OCI-LY7 (cell line): ENCODE data around the gene SNU13. TPM values are rescaled to one million over a fixed set of nuclear protein-coding genes. Genes with fewer than 3 reads are reported as not detected.

Experiments
- BruUV-seq: library from RNA; stranded (reverse); fragments of 400-500 nt; replicated peaks from 2 replicates; lab custom pipeline; 2021; lab: Mats Ljungman, UMichigan
- CTCF ChIA-PET: fragments of 300-600 bp; sonication (Branson Sonifier 250); formaldehyde crosslinking; loops from one replicate; lab custom pipeline; 2022; ENCODE audit warnings: antibody characterized with exemption; ENCODE audit not compliant: unreplicated experiment; lab: Charles Lee
- POLR2A ChIA-PET: fragments of 300-600 bp; sonication (Branson Sonifier 250); formaldehyde crosslinking; loops from one replicate; lab custom pipeline; 2022; ENCODE audit warnings: antibody characterized with exemption; lab: Charles Lee
- DNase-seq: peaks from one replicate; pipeline ENCODE4 v3.0.0-alpha.2; 2015; ENCODE audit warnings: low spot score
- H2AFZ ChIP-seq: fragments of 200-600 bp; sonication (generic), shearing (Covaris generic); 2 replicates; pipeline ENCODE4 v1.6.1; 2014; ENCODE audit warnings: mild to moderate bottlenecking, antibody characterized with exemption, low read length, moderate library complexity
- H3K27ac ChIP-seq: fragments of 200-600 bp; sonication (generic); 2 replicates; pipeline ENCODE4 v1.5.1; 2014; ENCODE audit warnings: mixed run types, low read depth, mild to moderate bottlenecking, moderate library complexity, low read length, inconsistent platforms; ENCODE audit not compliant: poor library complexity, severe bottlenecking
- H3K36me3 ChIP-seq: fragments of 200-600 bp; sonication (generic); 2 replicates; pipeline ENCODE4 v1.6.1; 2014; ENCODE audit warnings: mild to moderate bottlenecking, antibody characterized with exemption, low read length, moderate library complexity, mixed read lengths; ENCODE audit not compliant: insufficient read depth
- H3K4me1 ChIP-seq: fragments of 200-600 bp; sonication (generic); 2 replicates; pipeline ENCODE4 v1.5.1; 2014; ENCODE audit warnings: mild to moderate bottlenecking, low read length; ENCODE audit not compliant: insufficient read depth, poor library complexity, severe bottlenecking
- H3K4me2 ChIP-seq: fragments of 200-600 bp; sonication (generic); 2 replicates; pipeline ENCODE4 v1.6.1; 2014; ENCODE audit warnings: mild to moderate bottlenecking, low read length
- H3K4me3 ChIP-seq: fragments of 200-600 bp; sonication (generic); 2 replicates; pipeline ENCODE4 v1.5.1; 2014; ENCODE audit warnings: mild to moderate bottlenecking, low read depth, low read length; ENCODE audit not compliant: poor library complexity, severe bottlenecking
- H3K79me2 ChIP-seq: fragments of 200-600 bp; sonication (generic); 2 replicates; pipeline ENCODE4 v1.6.1; 2016; ENCODE audit warnings: low read depth, mild to moderate bottlenecking, low read length, moderate library complexity, mixed read lengths; ENCODE audit not compliant: insufficient read depth
- H3K9me2 ChIP-seq: fragments of 200-600 bp; sonication (generic); 2 replicates; pipeline ENCODE4 v1.6.1; 2016; ENCODE audit warnings: mild to moderate bottlenecking, low read length, mixed read lengths; ENCODE audit not compliant: insufficient read depth
- H3K9me3 ChIP-seq: fragments of 200-600 bp; sonication (generic); 2 replicates; pipeline ENCODE4 v1.6.1; 2014; ENCODE audit warnings: mild to moderate bottlenecking, mixed run types, low read length, mixed read lengths
- H4K20me1 ChIP-seq: fragments of 200-600 bp; sonication (generic); 2 replicates; pipeline ENCODE4 v1.6.1; 2014; ENCODE audit warnings: mild to moderate bottlenecking, antibody characterized with exemption, low read length, moderate library complexity, mixed read lengths; ENCODE audit not compliant: insufficient read depth
- CTCF ChIP-seq: fragments of 200-600 bp; sonication (generic); conservative IDR thresholded peaks from 2 replicates; pipeline ENCODE4 v1.5.1; 2014; ENCODE audit warnings: mild to moderate bottlenecking, antibody characterized with exemption, low read length, moderate library complexity, mixed read lengths
- EZH2phosphoT487 ChIP-seq: fragments of 200-600 bp; sonication (generic); IDR thresholded peaks from 2 replicates; pipeline ENCODE4 v1.6.1; 2018; ENCODE audit warnings: low read depth, borderline replicate concordance, mild to moderate bottlenecking, mixed run types, antibody characterized with exemption, low read length, moderate library complexity, mixed read lengths
- intact Hi-C: fragments of 100-400 bp; cut with micrococcal nuclease; formaldehyde crosslinking; loops from one replicate; pipeline ENCODE4 v1.10.0; 2022; ENCODE audit not compliant: unreplicated experiment
- total RNA-seq, 2 experiments: library from RNA; depleted of rRNA in 1 of 2; stranded (reverse); fragments of >200 nt in 1 of 2; shearing (Covaris generic) in 1 of 2; gene quantifications; 2 replicates each; pipeline ENCODE4 v1.2.3, GENCODE V29; 2014 to 2022

The SNU13 gene
- total RNA-seq, 2 experiments from 2014 or later = 199 to 246 TPM

GRCh38 chr22:41660416-41660815, 28.3 kb downstream of the SNU13 start:
- Histone ChIP-seq H2AFZ (no peak overlapping the region), H4K20me1 (no peaks in the 10 kb centered on the region), H3K27ac (no peak overlapping the region), H3K4me1 (no peaks in the 10 kb centered on the region), H3K79me2 (no peaks in the 10 kb centered on the region), H3K4me2 (no peak overlapping the region), H3K4me3 (no peak overlapping the region), H3K9me2 (no peaks in the 10 kb centered on the region), H3K36me3 (peaks cover 99% of the 10 kb centered on the region), H3K9me3 (no peaks in the 10 kb centered on the region)
- no TSS peak for BruUV-seq
- POLR2A ChIA-PET = interaction anchor here (0.6 to 1.1 kb wide), 3 partner anchors 26 to 1013 kb away, joined by 3 to 7 read pairs (median 3); no protein-coding TSS in a partner anchor
- CTCF ChIA-PET = interaction anchor here (1.0 kb wide), 1 partner anchor 71 kb away, joined by 5 read pairs; the partner anchor contains the start of gene PMM1
- no peak for DNase-seq
- intact Hi-C loops = no loop called here
- TF ChIP-seq CTCF = no peak
- TF ChIP-seq EZH2phosphoT487 = no peak

- Histone ChIP-seq H3K9me3 (no peaks in the 10 kb centered on the region), H3K4me1 (no peaks in the 10 kb centered on the region), H2AFZ (no peak overlapping the region), H3K4me3 (no peak overlapping the region), H4K20me1 (no peaks in the 10 kb centered on the region), H3K36me3 (peaks cover 99% of the 10 kb centered on the region), H3K79me2 (peaks cover 2% of the 10 kb centered on the region; the same call in 1 of the 2 replicates), H3K27ac (no peak overlapping the region), H3K4me2 (no peak overlapping the region), H3K9me2 (no peaks in the 10 kb centered on the region)
- ChIA-PET CTCF (interaction anchor here (1.0 kb wide), 1 partner anchor 70 kb away, joined by 5 read pairs; the partner anchor contains the start of gene PMM1), POLR2A (interaction anchor here (0.6 to 1.1 kb wide), 3 partner anchors 26 to 1013 kb away, joined by 3 to 7 read pairs (median 3); no protein-coding TSS in a partner anchor)
- no TSS peak for BruUV-seq
- intact Hi-C loops = no loop called here
- no peak for DNase-seq
- no peak for TF ChIP-seq CTCF
- no peak for TF ChIP-seq EZH2phosphoT487
Observed at GRCh38 chr22:41659941-41660340, 28.7 kb downstream of the SNU13 start.

- no peak for TF ChIP-seq CTCF
- no peak for TF ChIP-seq EZH2phosphoT487
- intact Hi-C loops = no loop called here
- ChIA-PET CTCF (no interaction called here), POLR2A (no interaction called here)
- peaks cover 3% of the 10 kb centered on the region; the same call in 1 of the 2 replicates for H3K79me2 ChIP-seq
- no peaks in the 10 kb centered on the region for H3K4me1 ChIP-seq
- H3K36me3 ChIP-seq = peaks cover 99% of the 10 kb centered on the region
- H3K9me2 ChIP-seq = no peaks in the 10 kb centered on the region
- H4K20me1 ChIP-seq = 0 out of 2 replicates have a peak, but pooled peaks cover 4% of the 10 kb centered on the region
- H2AFZ ChIP-seq = no peak overlapping the region
- no peak for DNase-seq
- no peak overlapping the region for H3K4me2 ChIP-seq
- H3K4me3 ChIP-seq = no peak overlapping the region
- no peak overlapping the region for H3K27ac ChIP-seq
- no TSS peak for BruUV-seq
- H3K9me3 ChIP-seq = no peaks in the 10 kb centered on the region
Observed at GRCh38 chr22:41658869-41659268, 29.8 kb downstream of the SNU13 start.
